Measurements from ENCODE around the gene CYP2A13.
"Not testable (repeated sequence)": the region's sequence is repeated elsewhere in the genome, so short reads cannot be mapped to it uniquely, and the experiment has no call there.

The CYP2A13 gene

GRCh38 chr19:41088151-41088550 is at the start of gene CYP2A13:
Gene CYP2A13, plus strand, starts transcription at chr19:41088451. Its CDS starts 21 bp downstream, at chr19:41088472.
- no peak for DNase-seq

- DNase-seq: no peak
Observed at GRCh38 chr19:41039806-41040205, 48.4 kb upstream of the CYP2A13 start.

GRCh38 chr19:41045095-41045494 is 43.2 kb upstream of the CYP2A13 start:
- DNase-seq: not testable (repeated sequence)

- no peak for DNase-seq
Observed at GRCh38 chr19:41050426-41050825, 37.8 kb upstream of the CYP2A13 start.

GRCh38 chr19:41052162-41052561 is 36.1 kb upstream of the CYP2A13 start:
- DNase-seq: not testable (repeated sequence)

- DNase-seq: not testable (repeated sequence)
Observed at GRCh38 chr19:41053331-41053730, 34.9 kb upstream of the CYP2A13 start.

GRCh38 chr19:41064974-41065569 is 23.2 kb upstream of the CYP2A13 start:
- no peak for DNase-seq

- no peak for DNase-seq
Observed at GRCh38 chr19:41076286-41076685, 12.0 kb upstream of the CYP2A13 start.

GRCh38 chr19:41083516-41083915 is 4.7 kb upstream of the CYP2A13 start:
- DNase-seq: no peak

- no peak for DNase-seq
Observed at GRCh38 chr19:41085748-41086415, 2.4 kb upstream of the CYP2A13 start.

GRCh38 chr19:41089959-41090358 is 1.7 kb downstream of the CYP2A13 start:
- DNase-seq: no peak

GRCh38 chr19:41095703-41096102 is 7.5 kb downstream of the CYP2A13 start:
- no peak for DNase-seq

- DNase-seq: no peak
Observed at GRCh38 chr19:41096353-41096752, 8.1 kb downstream of the CYP2A13 start.

- no peak for DNase-seq
Observed at GRCh38 chr19:41097302-41097701, 9.1 kb downstream of the CYP2A13 start.

- no peak for DNase-seq
Observed at GRCh38 chr19:41098762-41099161, 10.5 kb downstream of the CYP2A13 start.

GRCh38 chr19:41102210-41102609 is 14.0 kb downstream of the CYP2A13 start:
- not testable (repeated sequence) for DNase-seq

- DNase-seq: no peak
Observed at GRCh38 chr19:41106177-41106576, 17.9 kb downstream of the CYP2A13 start.

GRCh38 chr19:41111296-41111695 is 23.0 kb downstream of the CYP2A13 start:
- DNase-seq: no peak

- DNase-seq: no peak
Observed at GRCh38 chr19:41111750-41112295, 23.6 kb downstream of the CYP2A13 start.

GRCh38 chr19:41112728-41113290 is 24.6 kb downstream of the CYP2A13 start:
- no peak for DNase-seq

GRCh38 chr19:41114132-41114531 is 25.9 kb downstream of the CYP2A13 start, which contains the start of gene CYP2F1:
Gene CYP2F1, plus strand, starts transcription at chr19:41114432. Its CDS starts 1,757 bp downstream, at chr19:41116189.
- no peak for DNase-seq

GRCh38 chr19:41116261-41116660 is 28.0 kb downstream of the CYP2A13 start:
- DNase-seq: no peak

Measured in C1 segment of cervical spinal cord (tissue), 14 donors.